ENCODE results near the gene PPRC1. TPM values are rescaled to one million over a fixed set of nuclear protein-coding genes. Genes with fewer than 3 reads are reported as not detected.

Gene PPRC1
- total RNA-seq, 1 experiment from 2014 or later: 87.9 TPM

- no peaks in the 10 kb centered on the region for H3K36me3 ChIP-seq (ENCODE audit: control insufficient read depth, insufficient read depth, low read length)
- H3K4me1 ChIP-seq (ENCODE audit: control insufficient read depth, insufficient read depth, low read length): no peaks in the 10 kb centered on the region
- H3K27me3 ChIP-seq (ENCODE audit: control insufficient read depth, insufficient read depth, low read length): no peaks in the 10 kb centered on the region
- no peak overlapping the region for H3K4me3 ChIP-seq (ENCODE audit: low read depth in 2 of 2, low read length in 2 of 2)
- in situ Hi-C loops (cut with HindIII; ENCODE audit: low pct_unique_long_range_greater_than_20kb, low sequenced_read_pairs) (no loop called here), intact Hi-C loops (cut with micrococcal nuclease; ENCODE audit: unreplicated experiment) (no loop called here)
- H3K27ac ChIP-seq (ENCODE audit: low read length): no peak overlapping the region
- ATAC-seq (no peak), DNase-seq (ENCODE audit: low read depth, low spot score) (no peak)
- TF ChIP-seq POLR2AphosphoS5 (IDR thresholded peaks at IDR 0.05; ENCODE audit: low read depth, low read length): no peak
- no peak for TF ChIP-seq CTCF (IDR thresholded peaks at IDR 0.05)
- no peak for TF ChIP-seq TCF7L2 (IDR thresholded peaks at IDR 0.05; ENCODE audit: low read depth, low read length)
- TF ChIP-seq REST (IDR thresholded peaks at IDR 0.05; ENCODE audit: insufficient read depth in 1 of 2, low read depth in 2 of 2, low read length in 1 of 2): no peak
- no peak for TF ChIP-seq SIN3A (IDR thresholded peaks at IDR 0.05; ENCODE audit: borderline replicate concordance, insufficient read depth, low read depth, low read length)
- ChIA-PET POLR2A (interaction anchor here (0.7 kb wide), 1 partner anchor 252 kb away, joined by 6 read pairs; no protein-coding TSS in a partner anchor), CTCF (no interaction called here)
- BruUV-seq (replicated peaks): no TSS peak
- no peaks in the 10 kb centered on the region for H3K9me3 ChIP-seq (ENCODE audit: control insufficient read depth, insufficient read depth, low read depth, low read length)
Measured at GRCh38 chr10:102096449-102096848, 36.4 kb upstream of the PPRC1 start.

- Histone ChIP-seq H3K4me1 (ENCODE audit: control insufficient read depth, insufficient read depth, low read length) (no peaks in the 10 kb centered on the region), H3K36me3 (ENCODE audit: control insufficient read depth, insufficient read depth, low read length) (no peaks in the 10 kb centered on the region), H3K27me3 (ENCODE audit: control insufficient read depth, insufficient read depth, low read length) (no peaks in the 10 kb centered on the region), H3K9me3 (ENCODE audit: control insufficient read depth, insufficient read depth, low read depth, low read length) (no peaks in the 10 kb centered on the region), H3K4me3 (ENCODE audit: low read depth in 2 of 2, low read length in 2 of 2) (no peak overlapping the region), H3K27ac (ENCODE audit: low read length) (no peak overlapping the region)
- TF ChIP-seq REST (IDR thresholded peaks at IDR 0.05; ENCODE audit: insufficient read depth in 1 of 2, low read depth in 2 of 2, low read length in 1 of 2) (no peak), CTCF (IDR thresholded peaks at IDR 0.05) (no peak), TCF7L2 (IDR thresholded peaks at IDR 0.05; ENCODE audit: low read depth, low read length) (no peak), SIN3A (IDR thresholded peaks at IDR 0.05; ENCODE audit: borderline replicate concordance, insufficient read depth, low read depth, low read length) (no peak), POLR2AphosphoS5 (IDR thresholded peaks at IDR 0.05; ENCODE audit: low read depth, low read length) (no peak)
- in situ Hi-C loops (cut with HindIII; ENCODE audit: low pct_unique_long_range_greater_than_20kb, low sequenced_read_pairs): no loop called here
- peak; percentile 71; the same call in 1 of the 2 replicates for ATAC-seq
- ChIA-PET POLR2A (interaction anchor here (0.6 kb wide), 2 partner anchors 29 to 263 kb away, joined by 3 to 4 read pairs; no protein-coding TSS in a partner anchor), CTCF (interaction anchor here (0.6 to 1.6 kb wide), 8 partner anchors 8 to 265 kb away, joined by 3 to 12 read pairs (median 4); partner anchors contain the start of gene PPRC1)
- no TSS peak for BruUV-seq (replicated peaks)
- DNase-seq (ENCODE audit: low read depth, low spot score): no peak
- intact Hi-C loops (cut with micrococcal nuclease; ENCODE audit: unreplicated experiment): no loop called here
Measured at GRCh38 chr10:102101152-102101551, 31.7 kb upstream of the PPRC1 start.
